Loucy (cell line): Measurements from ENCODE around the gene CLDND2.

Source experiments
- EZH2phosphoT487 ChIP-seq: fragments of 200-600 bp; IDR thresholded peaks from 2 replicates; pipeline ENCODE4 v1.6.1; 2018; ENCODE audit warnings: antibody characterized with exemption, mild to moderate bottlenecking, moderate library complexity, borderline replicate concordance
- TF ChIP-seq, protein P1 (sequence below): fragments of 200-600 bp; sonication (generic); conservative IDR thresholded peaks from 2 replicates; pipeline ENCODE4 v1.5.1; 2014; ENCODE audit warnings: mild to moderate bottlenecking, antibody characterized with exemption, low read length

DNA sequence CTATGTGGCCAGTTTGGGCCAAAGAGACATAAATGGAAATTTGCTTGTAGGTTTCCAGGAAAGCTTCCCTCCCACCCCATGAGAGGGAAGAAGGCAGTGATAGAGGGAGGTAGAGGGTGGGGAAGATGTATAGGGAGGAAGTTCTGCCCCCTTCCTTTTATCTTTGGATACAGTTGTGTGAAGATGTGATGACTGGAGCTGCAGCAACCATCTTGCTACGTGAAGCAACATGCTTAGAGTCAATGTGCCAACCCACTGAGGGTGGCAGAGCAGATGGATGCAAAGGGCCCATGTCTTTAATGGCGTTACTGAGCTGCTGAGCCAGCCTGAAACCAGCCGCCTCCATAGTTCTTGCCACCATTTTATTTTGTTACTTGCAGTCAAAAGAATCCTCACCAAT, 37.6 kb downstream of the CLDND2 start:
- TF ChIP-seq, protein P1, sequence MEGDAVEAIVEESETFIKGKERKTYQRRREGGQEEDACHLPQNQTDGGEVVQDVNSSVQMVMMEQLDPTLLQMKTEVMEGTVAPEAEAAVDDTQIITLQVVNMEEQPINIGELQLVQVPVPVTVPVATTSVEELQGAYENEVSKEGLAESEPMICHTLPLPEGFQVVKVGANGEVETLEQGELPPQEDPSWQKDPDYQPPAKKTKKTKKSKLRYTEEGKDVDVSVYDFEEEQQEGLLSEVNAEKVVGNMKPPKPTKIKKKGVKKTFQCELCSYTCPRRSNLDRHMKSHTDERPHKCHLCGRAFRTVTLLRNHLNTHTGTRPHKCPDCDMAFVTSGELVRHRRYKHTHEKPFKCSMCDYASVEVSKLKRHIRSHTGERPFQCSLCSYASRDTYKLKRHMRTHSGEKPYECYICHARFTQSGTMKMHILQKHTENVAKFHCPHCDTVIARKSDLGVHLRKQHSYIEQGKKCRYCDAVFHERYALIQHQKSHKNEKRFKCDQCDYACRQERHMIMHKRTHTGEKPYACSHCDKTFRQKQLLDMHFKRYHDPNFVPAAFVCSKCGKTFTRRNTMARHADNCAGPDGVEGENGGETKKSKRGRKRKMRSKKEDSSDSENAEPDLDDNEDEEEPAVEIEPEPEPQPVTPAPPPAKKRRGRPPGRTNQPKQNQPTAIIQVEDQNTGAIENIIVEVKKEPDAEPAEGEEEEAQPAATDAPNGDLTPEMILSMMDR, result no peak
- no peak for TF ChIP-seq EZH2phosphoT487
